AG10803 (cell line): Measurements from ENCODE around the gene SLCO3A1.
A peak's percentile ranks its signal among the peaks of the same experiment; 100 is the strongest.
"Not testable (repeated sequence)": the region's sequence is repeated elsewhere in the genome, so short reads cannot be mapped to it uniquely, and the experiment has no call there.

ENCODE experiments used
- DNase-seq: peaks from one replicate; pipeline ENCODE4 v3.0.0; 2010; ENCODE audit warnings: low read depth
- H3K4me3 ChIP-seq: 2 replicates; pipeline ENCODE4 v1.5.1; 2011; ENCODE audit warnings: mild to moderate bottlenecking, low read length, control low read depth
- CTCF ChIP-seq: conservative IDR thresholded peaks from 2 replicates; pipeline ENCODE4 v1.5.1; 2011; ENCODE audit warnings: mild to moderate bottlenecking, low read length, control low read depth, inconsistent platforms

Gene SLCO3A1

GRCh38 chr15:92197746-92198145 is 344.2 kb downstream of the SLCO3A1 start:
- no peak for DNase-seq
- no peak for TF ChIP-seq CTCF
- no peak overlapping the region for H3K4me3 ChIP-seq

- H3K4me3 ChIP-seq: no peak overlapping the region
- no peak for TF ChIP-seq CTCF
Observed at GRCh38 chr15:92200891-92201290, 347.4 kb downstream of the SLCO3A1 start.

GRCh38 chr15:92205255-92205739 is 351.8 kb downstream of the SLCO3A1 start:
- H3K4me3 ChIP-seq: no peak overlapping the region
- peak; percentile 6 for DNase-seq
- TF ChIP-seq CTCF: peak; percentile 38

More at GRCh38 chr15:92200891-92201290, 347.4 kb downstream of the SLCO3A1 start:
- DNase-seq: no peak

- H3K4me3 ChIP-seq, DNase-seq: not testable (repeated sequence)
Observed at GRCh38 chr15:92207601-92208000, 354.1 kb downstream of the SLCO3A1 start.
